BJ (cell line): Measurements from ENCODE around the gene CACNA2D3. TPM values are rescaled to one million over a fixed set of nuclear protein-coding genes. Genes with fewer than 3 reads are reported as not detected.

Source experiments
- CTCF ChIA-PET: fragments of 350-600 bp; formaldehyde crosslinking; extraction: SDS; loops from one replicate; lab custom pipeline; 2021; ENCODE audit warnings: antibody characterized with exemption, inconsistent platforms; lab: Yijun Ruan, JAX
- POLR2A ChIA-PET: fragments of 300-600 bp; sonication (Branson Sonifier 250); formaldehyde crosslinking; extraction: SDS; loops from one replicate; lab custom pipeline; 2021; ENCODE audit warnings: antibody characterized with exemption; lab: Charles Lee
- DNase-seq: peaks from one replicate; pipeline ENCODE4 v3.0.0-alpha.2; 2011; ENCODE audit warnings: low read depth
- H3K27me3 ChIP-seq: 2 replicates; pipeline ENCODE4 v1.6.0; 2011; ENCODE audit warnings: low read length; ENCODE audit not compliant: control insufficient read depth, insufficient read depth
- H3K36me3 ChIP-seq: 2 replicates; pipeline ENCODE4 v1.5.1; 2011; ENCODE audit warnings: low read length; ENCODE audit not compliant: control insufficient read depth, insufficient read depth
- H3K4me3 ChIP-seq: 2 replicates; pipeline ENCODE4 v1.5.1; 2011; ENCODE audit warnings: low read depth, mild to moderate bottlenecking, control low read depth, low read length
- CTCF ChIP-seq: IDR thresholded peaks from 2 replicates; pipeline ENCODE4 v1.5.1; 2011; ENCODE audit warnings: low read depth, mild to moderate bottlenecking, control low read depth, inconsistent platforms, low read length, moderate library complexity; ENCODE audit not compliant: insufficient read depth
- polyA plus RNA-seq: library from polyadenylated mRNA; depleted of rRNA; stranded (reverse); fragments of >200 nt; gene quantifications from 2 replicates; pipeline ENCODE4 v1.2.3, GENCODE V29; 2011

The CACNA2D3 gene
- polyA plus RNA-seq, 1 experiment = 0.56 TPM

- no peak for TF ChIP-seq CTCF
- Histone ChIP-seq H3K27me3 (peaks cover 2% of the 10 kb centered on the region; the same call in 1 of the 2 replicates), H3K4me3 (no peak overlapping the region), H3K36me3 (no peaks in the 10 kb centered on the region)
- POLR2A ChIA-PET = interaction anchor here (0.7 kb wide), 1 partner anchor 125 kb away, joined by 3 read pairs; no protein-coding TSS in a partner anchor
- CTCF ChIA-PET = interaction anchor here (0.6 to 1.4 kb wide), 3 partner anchors 16 to 411 kb away, joined by 3 to 4 read pairs (median 3); no protein-coding TSS in a partner anchor
- no peak for DNase-seq
These were observed 723.8 kb downstream of the CACNA2D3 start for GRCh38 chr3:54846119-54846518.

- POLR2A ChIA-PET = no interaction called here
- Histone ChIP-seq H3K27me3 (peaks cover 2% of the 10 kb centered on the region; the same call in 1 of the 2 replicates), H3K36me3 (no peaks in the 10 kb centered on the region), H3K4me3 (no peak overlapping the region)
- DNase-seq = no peak
- no peak for TF ChIP-seq CTCF
- CTCF ChIA-PET = no interaction called here
These were observed 725.0 kb downstream of the CACNA2D3 start for GRCh38 chr3:54847361-54847760.

GRCh38 chr3:54849360-54849759 is 727.0 kb downstream of the CACNA2D3 start:
- no peak for TF ChIP-seq CTCF
- ChIA-PET CTCF (interaction anchor here (1.0 to 3.0 kb wide), 4 partner anchors 9 to 18 kb away, joined by 3 to 10 read pairs (median 5); no protein-coding TSS in a partner anchor), POLR2A (no interaction called here)

GRCh38 chr3:54850484-54851018 is 728.2 kb downstream of the CACNA2D3 start:
- POLR2A ChIA-PET = interaction anchor here (0.6 kb wide), 1 partner anchor 618 kb away, joined by 4 read pairs; no protein-coding TSS in a partner anchor
- no peak for DNase-seq

More at GRCh38 chr3:54849360-54849759, 727.0 kb downstream of the CACNA2D3 start:
- Histone ChIP-seq H3K4me3 (no peak overlapping the region), H3K36me3 (no peaks in the 10 kb centered on the region), H3K27me3 (no peaks in the 10 kb centered on the region; the same call in 1 of the 2 replicates)
- DNase-seq = no peak

More at GRCh38 chr3:54850484-54851018, 728.2 kb downstream of the CACNA2D3 start:
- TF ChIP-seq CTCF = no peak
- no peaks in the 10 kb centered on the region; the same call in 1 of the 2 replicates for H3K27me3 ChIP-seq
- no peak overlapping the region for H3K4me3 ChIP-seq
- CTCF ChIA-PET = interaction anchor here (0.7 to 3.0 kb wide), 7 partner anchors 8 to 871 kb away, joined by 3 to 10 read pairs (median 3); no protein-coding TSS in a partner anchor
- no peaks in the 10 kb centered on the region for H3K36me3 ChIP-seq
